Measurements from ENCODE around the gene CDKN1B. TPM values are rescaled to one million over a fixed set of nuclear protein-coding genes. Genes with fewer than 3 reads are reported as not detected.
A peak's percentile ranks its signal among the peaks of the same experiment; 100 is the strongest.

CDKN1B gene
- total RNA-seq, 2 donors from 2014 or later = 73.5 to 110 TPM

DNA sequence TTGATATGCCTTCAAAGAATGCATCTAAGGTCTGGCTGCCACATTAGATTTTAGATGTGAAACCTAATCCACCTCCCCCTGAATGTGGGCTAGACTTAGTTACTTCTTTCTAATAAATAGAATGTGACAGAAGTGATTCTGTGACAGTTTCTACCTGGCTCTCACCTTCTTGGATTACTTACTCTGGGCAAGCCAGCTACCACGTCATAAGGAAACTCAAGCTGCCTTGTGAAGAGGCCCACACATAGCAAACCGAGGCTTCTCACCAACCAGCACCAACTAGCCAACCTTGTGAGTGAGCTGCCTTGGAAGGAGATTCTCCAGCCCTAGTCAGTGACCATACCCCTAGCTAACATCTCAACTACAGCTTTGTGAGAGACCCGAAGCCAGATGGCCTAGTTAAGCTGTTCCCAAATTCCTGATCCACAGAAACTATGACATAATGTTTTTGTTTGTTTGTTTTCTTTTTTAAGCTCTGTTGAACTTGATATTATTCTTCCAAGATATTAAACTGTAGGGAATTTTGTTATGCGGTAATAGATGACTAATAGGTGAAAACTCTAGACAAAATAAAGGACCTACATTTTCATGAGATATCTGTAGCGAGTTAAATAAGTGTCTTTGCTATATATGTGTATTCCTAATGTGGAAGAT is 27.4 kb upstream of the CDKN1B start:
- WGBS = 69% methylated on average over 5 of the region's 5 CpGs
- intact Hi-C loops (cut with DNase I) = loop anchor here (10.0 kb wide), 2 partner anchors 75 to 655 kb away; partner anchors contain the start of gene CREBL2
- TF ChIP-seq POLR2A (IDR thresholded peaks at IDR 0.05) = no peak

DNA sequence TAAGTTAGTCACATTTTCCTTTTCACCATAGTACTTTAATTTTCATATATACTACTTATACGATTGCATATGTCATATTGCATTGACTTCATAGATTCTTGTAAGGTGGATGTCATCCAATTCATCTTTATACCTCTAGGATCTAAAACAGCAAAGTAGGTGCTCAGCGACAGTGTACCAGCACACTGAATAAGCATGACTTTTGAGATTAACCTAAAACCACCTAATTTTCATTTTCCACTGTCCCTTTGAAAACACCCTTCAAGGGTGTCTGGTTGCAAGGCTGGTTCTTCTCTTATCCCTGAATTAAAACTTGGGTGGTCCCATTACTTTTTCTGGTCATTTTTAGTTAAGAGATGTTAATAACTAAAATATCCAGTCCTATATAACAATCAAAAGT is 25.6 kb upstream of the CDKN1B start:
- WGBS = 96% methylated on average over 2 of the region's 2 CpGs
- H3K36me3 ChIP-seq = no peaks in the 10 kb centered on the region
- TF ChIP-seq CTCF (IDR thresholded peaks at IDR 0.05) (no peak), POLR2AphosphoS5 (IDR thresholded peaks at IDR 0.05) (no peak), POLR2A (IDR thresholded peaks at IDR 0.05) (no peak)
- no peak for DNase-seq (ENCODE audit: low spot score)
- no peak overlapping the region for H3K4me3 ChIP-seq
- H3K27me3 ChIP-seq (replicated peaks; ENCODE audit: insufficient read depth) = no peaks in the 10 kb centered on the region
- H3K27ac ChIP-seq = no peak overlapping the region
- no peaks in the 10 kb centered on the region for H3K4me1 ChIP-seq (replicated peaks)
- intact Hi-C loops (cut with DNase I) = loop anchor here (10.0 kb wide), 2 partner anchors 77 to 657 kb away; partner anchors contain the start of gene CREBL2
- no peaks in the 10 kb centered on the region for H3K9me3 ChIP-seq

More for the DNA sequence above, 27.4 kb upstream of the CDKN1B start:
- Histone ChIP-seq H3K9me3 (no peaks in the 10 kb centered on the region), H3K27me3 (replicated peaks; ENCODE audit: insufficient read depth) (peaks cover under 1% of the 10 kb centered on the region), H3K4me1 (replicated peaks) (no peaks in the 10 kb centered on the region), H3K36me3 (no peaks in the 10 kb centered on the region), H3K4me3 (no peak overlapping the region), H3K27ac (no peak overlapping the region)
- no peak for DNase-seq (ENCODE audit: low spot score)

DNA sequence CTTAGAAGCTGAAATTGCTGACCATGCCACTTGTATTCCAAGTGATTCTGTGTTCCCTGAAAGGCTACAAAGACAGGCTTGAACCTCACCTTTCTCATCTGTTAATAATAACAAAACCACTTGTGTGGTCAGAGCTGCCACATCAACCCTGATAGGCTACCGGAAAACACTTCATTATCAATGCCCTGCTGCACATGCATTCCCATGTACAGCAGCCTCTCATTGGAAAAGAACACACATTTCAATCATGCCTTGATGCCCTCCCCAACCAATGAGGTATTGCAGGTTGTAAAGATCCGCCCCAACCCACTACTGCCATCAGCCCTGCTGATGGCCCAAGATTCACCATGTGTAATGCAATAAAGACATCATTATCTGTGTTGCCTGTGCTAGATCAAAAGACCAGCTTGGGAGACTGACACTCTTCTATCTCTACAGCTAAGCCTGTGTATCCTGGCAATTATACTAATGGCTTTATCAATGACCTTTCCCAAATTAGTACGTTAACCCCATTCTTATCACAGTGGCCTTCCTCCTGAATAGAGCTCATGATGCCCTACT is 24.0 kb upstream of the CDKN1B start:
- 78% methylated on average over 3 of the region's 3 CpGs for WGBS
- H3K4me1 ChIP-seq (replicated peaks) = no peaks in the 10 kb centered on the region
- DNase-seq (ENCODE audit: low spot score) = no peak
- intact Hi-C loops (cut with DNase I) = loop anchor here (10.0 kb wide), 2 partner anchors 78 to 658 kb away; partner anchors contain the start of gene CREBL2
- no peaks in the 10 kb centered on the region for H3K27me3 ChIP-seq (replicated peaks; ENCODE audit: insufficient read depth)
- no peak overlapping the region for H3K27ac ChIP-seq
- TF ChIP-seq POLR2A (IDR thresholded peaks at IDR 0.05) (no peak), POLR2AphosphoS5 (IDR thresholded peaks at IDR 0.05) (no peak), CTCF (IDR thresholded peaks at IDR 0.05) (no peak)
- H3K4me3 ChIP-seq = no peak overlapping the region
- H3K9me3 ChIP-seq = no peaks in the 10 kb centered on the region
- no peaks in the 10 kb centered on the region for H3K36me3 ChIP-seq

- H3K9me3 ChIP-seq = no peaks in the 10 kb centered on the region
- DNase-seq (ENCODE audit: low spot score) = peak; percentile 88
- peak overlapping the region; percentile 35 to 52 for H3K4me3 ChIP-seq
- no peaks in the 10 kb centered on the region for H3K4me1 ChIP-seq (replicated peaks)
- H3K36me3 ChIP-seq = no peaks in the 10 kb centered on the region
- intact Hi-C loops (cut with DNase I) = loop anchor here (5.0 to 10.0 kb wide), 4 partner anchors 49 to 662 kb away; partner anchors contain the start of genes CREBL2 and DUSP16
- TF ChIP-seq CTCF (IDR thresholded peaks at IDR 0.05) (peak in 1 of 4 experiments; percentile 8), POLR2A (IDR thresholded peaks at IDR 0.05) (peak; percentile 76), POLR2AphosphoS5 (IDR thresholded peaks at IDR 0.05) (peak; percentile 93)
- no peaks in the 10 kb centered on the region for H3K27me3 ChIP-seq (replicated peaks; ENCODE audit: insufficient read depth)
- WGBS = 2% methylated on average over 29 of the region's 29 CpGs
- H3K27ac ChIP-seq = peak overlapping the region; percentile 94 to 97
These were observed 20.4 kb upstream of the CDKN1B start for GRCh38 chr12:12696562-12697383.

DNA sequence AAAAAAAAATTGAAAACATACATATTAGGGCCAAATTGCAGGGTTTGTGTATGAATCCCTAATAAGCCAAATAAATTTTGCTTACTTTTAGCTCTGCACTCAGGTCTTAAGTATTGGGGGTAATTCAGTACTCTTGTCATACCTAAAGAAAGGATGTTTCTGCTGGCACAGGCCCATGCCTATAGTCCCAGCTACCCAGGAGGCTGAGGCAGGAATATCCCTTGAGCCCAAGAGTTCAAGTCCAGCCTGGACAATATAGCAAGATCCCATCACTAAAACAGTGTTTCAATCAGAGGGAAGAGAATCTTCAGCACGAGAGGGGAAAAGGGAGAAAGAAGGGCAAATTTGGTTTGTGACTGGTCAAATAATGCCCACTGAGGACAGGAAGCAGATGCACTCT is 17.8 kb upstream of the CDKN1B start:
- intact Hi-C loops (cut with DNase I) = loop anchor here (5.0 to 10.0 kb wide), 4 partner anchors 52 to 665 kb away; partner anchors contain the start of genes CREBL2 and DUSP16
- no peaks in the 10 kb centered on the region for H3K27me3 ChIP-seq (replicated peaks; ENCODE audit: insufficient read depth)
- no peaks in the 10 kb centered on the region for H3K36me3 ChIP-seq
- DNase-seq (ENCODE audit: low spot score) = no peak
- no peak overlapping the region for H3K27ac ChIP-seq
- TF ChIP-seq POLR2AphosphoS5 (IDR thresholded peaks at IDR 0.05) = no peak
- TF ChIP-seq CTCF (IDR thresholded peaks at IDR 0.05) = no peak
- no peak for TF ChIP-seq POLR2A (IDR thresholded peaks at IDR 0.05)
- no peak overlapping the region for H3K4me3 ChIP-seq
- 81% methylated on average over 1 of the region's 1 CpG for WGBS
- H3K4me1 ChIP-seq (replicated peaks) = no peaks in the 10 kb centered on the region
- H3K9me3 ChIP-seq = no peaks in the 10 kb centered on the region
